Loucy (cell line): ENCODE data around the gene CCDC178.

Experiments used
- H2AFZ ChIP-seq: fragments of 200-600 bp; sonication (generic); 2 replicates; pipeline ENCODE4 v1.6.0; 2016; ENCODE audit warnings: antibody characterized with exemption, mild to moderate bottlenecking, low read length, moderate library complexity
- H3F3A ChIP-seq: fragments of 200-600 bp; 2 replicates; pipeline ENCODE4 v1.6.0; 2016; ENCODE audit warnings: antibody characterized with exemption, low read depth, mild to moderate bottlenecking
- H3K27me3 ChIP-seq: fragments of 200-600 bp; sonication (generic); 2 replicates; pipeline ENCODE4 v1.6.1; 2014; ENCODE audit warnings: low read length, mild to moderate bottlenecking; ENCODE audit not compliant: insufficient read depth, poor library complexity, severe bottlenecking
- H3K36me3 ChIP-seq: fragments of 200-600 bp; sonication (generic); 2 replicates; pipeline ENCODE4 v1.6.1; 2016; ENCODE audit warnings: low read length; ENCODE audit not compliant: insufficient read depth
- H3K4me1 ChIP-seq: fragments of 200-600 bp; sonication (generic); 2 replicates; pipeline ENCODE4 v1.5.1; 2014; ENCODE audit warnings: low read length, mild to moderate bottlenecking; ENCODE audit not compliant: insufficient read depth, poor library complexity, severe bottlenecking
- H3K4me2 ChIP-seq: fragments of 200-600 bp; sonication (generic); 2 replicates; pipeline ENCODE4 v1.6.0; 2014; ENCODE audit warnings: antibody characterized with exemption, low read length, low read depth, mild to moderate bottlenecking; ENCODE audit not compliant: poor library complexity, severe bottlenecking
- H3K4me3 ChIP-seq: fragments of 200-600 bp; sonication (generic); 2 replicates; pipeline ENCODE4 v1.5.1; 2014; ENCODE audit warnings: low read length, mild to moderate bottlenecking, mixed read lengths; ENCODE audit not compliant: poor library complexity, severe bottlenecking
- H3K79me2 ChIP-seq: fragments of 200-600 bp; sonication (generic); 2 replicates; pipeline ENCODE4 v1.6.1; 2014; ENCODE audit warnings: low read length; ENCODE audit not compliant: insufficient read depth
- H3K9ac ChIP-seq: fragments of 200-600 bp; sonication (generic); 2 replicates; pipeline ENCODE4 v1.6.0; 2014; ENCODE audit warnings: mild to moderate bottlenecking, low read depth, low read length, moderate library complexity; ENCODE audit not compliant: poor library complexity, severe bottlenecking
- H3K9me2 ChIP-seq: fragments of 200-600 bp; sonication (generic); replicated peaks from 2 replicates; pipeline ENCODE4 v1.6.1; 2016; ENCODE audit warnings: low read depth, low read length, mixed read lengths
- H3K9me3 ChIP-seq: fragments of 200-600 bp; sonication (generic); 2 replicates; pipeline ENCODE4 v1.6.1; 2014; ENCODE audit warnings: mild to moderate bottlenecking, antibody characterized with exemption, low read length, low read depth; ENCODE audit not compliant: insufficient read depth
- H4K20me1 ChIP-seq: fragments of 200-600 bp; sonication (generic); 2 replicates; pipeline ENCODE4 v1.6.0; 2014; ENCODE audit warnings: antibody characterized with exemption, low read length, mild to moderate bottlenecking; ENCODE audit not compliant: insufficient read depth, poor library complexity, severe bottlenecking
- EZH2phosphoT487 ChIP-seq: fragments of 200-600 bp; IDR thresholded peaks from 2 replicates; pipeline ENCODE4 v1.6.1; 2018; ENCODE audit warnings: antibody characterized with exemption, mild to moderate bottlenecking, moderate library complexity, borderline replicate concordance
- TF ChIP-seq, protein P1 (sequence below): fragments of 200-600 bp; sonication (generic); conservative IDR thresholded peaks from 2 replicates; pipeline ENCODE4 v1.5.1; 2014; ENCODE audit warnings: mild to moderate bottlenecking, antibody characterized with exemption, low read length

The CCDC178 gene

DNA sequence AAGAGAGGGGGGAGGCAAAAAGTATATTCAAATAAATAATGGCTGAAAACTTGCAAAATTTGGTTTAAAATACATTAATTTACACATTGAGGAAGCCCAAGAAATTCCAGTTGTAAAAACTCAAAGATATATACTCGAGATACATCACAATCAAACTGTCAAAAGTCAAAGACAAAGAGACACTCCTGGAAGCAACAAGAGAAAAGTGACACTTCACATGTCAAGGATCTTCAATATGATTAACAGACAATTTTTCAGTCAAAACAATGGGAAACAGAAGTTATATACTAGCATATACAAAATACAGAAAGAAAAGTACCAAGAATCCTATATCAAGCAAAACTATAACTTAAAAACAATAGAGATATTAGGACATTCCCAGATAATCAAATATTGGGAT lies 170.2 kb downstream of the CCDC178 start:
- H3K79me2 ChIP-seq, result no peaks in the 10 kb centered on the region
- H3K4me2 ChIP-seq, result no peak overlapping the region
- no peak overlapping the region for H2AFZ ChIP-seq
- no peaks in the 10 kb centered on the region for H3K27me3 ChIP-seq
- no peaks in the 10 kb centered on the region for H3F3A ChIP-seq
- no peak overlapping the region for H3K9ac ChIP-seq
- H4K20me1 ChIP-seq, result no peaks in the 10 kb centered on the region
- no peak overlapping the region for H3K4me3 ChIP-seq
- no peaks in the 10 kb centered on the region for H3K9me2 ChIP-seq
- H3K9me3 ChIP-seq, result no peaks in the 10 kb centered on the region
- TF ChIP-seq, protein P1, sequence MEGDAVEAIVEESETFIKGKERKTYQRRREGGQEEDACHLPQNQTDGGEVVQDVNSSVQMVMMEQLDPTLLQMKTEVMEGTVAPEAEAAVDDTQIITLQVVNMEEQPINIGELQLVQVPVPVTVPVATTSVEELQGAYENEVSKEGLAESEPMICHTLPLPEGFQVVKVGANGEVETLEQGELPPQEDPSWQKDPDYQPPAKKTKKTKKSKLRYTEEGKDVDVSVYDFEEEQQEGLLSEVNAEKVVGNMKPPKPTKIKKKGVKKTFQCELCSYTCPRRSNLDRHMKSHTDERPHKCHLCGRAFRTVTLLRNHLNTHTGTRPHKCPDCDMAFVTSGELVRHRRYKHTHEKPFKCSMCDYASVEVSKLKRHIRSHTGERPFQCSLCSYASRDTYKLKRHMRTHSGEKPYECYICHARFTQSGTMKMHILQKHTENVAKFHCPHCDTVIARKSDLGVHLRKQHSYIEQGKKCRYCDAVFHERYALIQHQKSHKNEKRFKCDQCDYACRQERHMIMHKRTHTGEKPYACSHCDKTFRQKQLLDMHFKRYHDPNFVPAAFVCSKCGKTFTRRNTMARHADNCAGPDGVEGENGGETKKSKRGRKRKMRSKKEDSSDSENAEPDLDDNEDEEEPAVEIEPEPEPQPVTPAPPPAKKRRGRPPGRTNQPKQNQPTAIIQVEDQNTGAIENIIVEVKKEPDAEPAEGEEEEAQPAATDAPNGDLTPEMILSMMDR, result no peak
- no peak for TF ChIP-seq EZH2phosphoT487
- no peaks in the 10 kb centered on the region for H3K36me3 ChIP-seq
- H3K4me1 ChIP-seq, result no peaks in the 10 kb centered on the region

GRCh38 chr18:33269223-33269622 lies 171.3 kb downstream of the CCDC178 start:
- Histone ChIP-seq H3K4me3 (no peak overlapping the region), H3K9me3 (no peaks in the 10 kb centered on the region), H3K9ac (no peak overlapping the region), H3F3A (no peaks in the 10 kb centered on the region), H3K36me3 (no peaks in the 10 kb centered on the region), H3K9me2 (no peaks in the 10 kb centered on the region), H3K79me2 (no peaks in the 10 kb centered on the region), H3K4me1 (no peaks in the 10 kb centered on the region), H2AFZ (no peak overlapping the region), H3K4me2 (no peak overlapping the region), H3K27me3 (no peaks in the 10 kb centered on the region), H4K20me1 (no peaks in the 10 kb centered on the region)
- TF ChIP-seq, protein P1, result no peak
- TF ChIP-seq EZH2phosphoT487, result no peak

- Histone ChIP-seq H3K79me2 (no peaks in the 10 kb centered on the region), H3K4me3 (no peak overlapping the region), H3K9ac (no peak overlapping the region), H4K20me1 (no peaks in the 10 kb centered on the region), H3F3A (no peaks in the 10 kb centered on the region), H2AFZ (no peak overlapping the region), H3K4me2 (no peak overlapping the region), H3K36me3 (no peaks in the 10 kb centered on the region), H3K9me2 (no peaks in the 10 kb centered on the region), H3K9me3 (no peaks in the 10 kb centered on the region), H3K27me3 (no peaks in the 10 kb centered on the region), H3K4me1 (no peaks in the 10 kb centered on the region)
- TF ChIP-seq, protein P1, result no peak
- TF ChIP-seq EZH2phosphoT487, result no peak
These were observed 176.0 kb downstream of the CCDC178 start for GRCh38 chr18:33264566-33264965.
